Thymus (tissue), 11 donors: ENCODE results near the gene MRM2. TPM values are rescaled to one million over a fixed set of nuclear protein-coding genes. Genes with fewer than 3 reads are reported as not detected.

Experiments used
- DNase-seq, 9 donors: peaks; one replicate each; pipeline ENCODE4 v3.0.0-alpha.2; 2013; ENCODE audit warnings: low spot score in 9 of 9, low read depth in 6 of 9, missing footprints in 1 of 9
- H3K27ac ChIP-seq, 2 donors: one replicate each; pipeline ENCODE4 v1.5.1; 2013; ENCODE audit warnings: control low read depth in 1 of 2, low read depth in 1 of 2, low read length in 1 of 2, mild to moderate bottlenecking in 1 of 2, moderate library complexity in 1 of 2
- H3K27me3 ChIP-seq, 2 donors: one replicate each; pipeline ENCODE4 v1.5.1; 2013; ENCODE audit warnings: low read length in 1 of 2; ENCODE audit not compliant: control insufficient read depth in 2 of 2, insufficient read depth in 1 of 2
- H3K36me3 ChIP-seq, 2 donors: one replicate each; pipeline ENCODE4 v1.5.1; 2013; ENCODE audit warnings: low read length in 1 of 2, mild to moderate bottlenecking in 1 of 2, moderate library complexity in 1 of 2; ENCODE audit not compliant: control insufficient read depth in 2 of 2, insufficient read depth in 2 of 2
- H3K4me1 ChIP-seq, 2 donors: one replicate each; pipeline ENCODE4 v1.5.1; 2013; ENCODE audit warnings: low read length in 2 of 2; ENCODE audit not compliant: control insufficient read depth in 2 of 2, insufficient read depth in 2 of 2
- H3K4me3 ChIP-seq, 2 donors: one replicate each; pipeline ENCODE4 v1.5.1; 2013; ENCODE audit warnings: low read length in 2 of 2, control low read depth in 1 of 2, mild to moderate bottlenecking in 1 of 2
- H3K9me3 ChIP-seq, 2 donors: one replicate each; pipeline ENCODE4 v1.5.1; 2013; ENCODE audit warnings: low read length in 1 of 2, mild to moderate bottlenecking in 1 of 2; ENCODE audit not compliant: control insufficient read depth in 2 of 2, insufficient read depth in 1 of 2
- WGBS: extraction: QIAGEN DNeasy Blood & Tissue Kit; methylation state at CpG from one replicate; pipeline ENCODE4 v1.1.7; 2013; 5-methylcytosine and 5-hydroxymethylcytosine counted together
- polyA plus RNA-seq: library from polyadenylated mRNA; stranded (reverse); fragments of 200-250 nt; gene quantifications from one replicate; pipeline ENCODE4 v1.2.3, GENCODE V29; 2013
- total RNA-seq: library from RNA; stranded (reverse); fragments of 120-200 nt; gene quantifications from one replicate; pipeline ENCODE4 v1.2.4, GENCODE V29; 2013
- donor health status: healthy.

MRM2 gene
- total and polyA plus RNA-seq, 2 donors = 24.6 to 28.2 TPM

- H3K27me3 ChIP-seq = no peaks in the 10 kb centered on the region
- H3K4me3 ChIP-seq = no peak overlapping the region
- no peak overlapping the region for H3K27ac ChIP-seq
- H3K9me3 ChIP-seq = peaks cover 0 to 6% of the 10 kb centered on the region in 2 donors
- H3K36me3 ChIP-seq = peaks cover 26 to 38% of the 10 kb centered on the region in 2 donors
- WGBS = 97% methylated on average over 10 of the region's 10 CpGs
- peaks cover 0 to 22% of the 10 kb centered on the region in 2 donors for H3K4me1 ChIP-seq
- no peak for DNase-seq
Observed at GRCh38 chr7:2201128-2201527, 40.9 kb downstream of the MRM2 start.

- DNase-seq = no peak
- Histone ChIP-seq H3K27me3 (no peaks in the 10 kb centered on the region), H3K4me1 (peaks cover 0 to 27% of the 10 kb centered on the region in 2 donors), H3K9me3 (peaks cover 1 to 10% of the 10 kb centered on the region in 2 donors), H3K36me3 (peaks cover 31 to 44% of the 10 kb centered on the region in 2 donors), H3K27ac (no peak overlapping the region), H3K4me3 (no peak overlapping the region)
- 97% methylated on average over 18 of the region's 18 CpGs for WGBS
Observed at GRCh38 chr7:2200584-2200980, 41.4 kb downstream of the MRM2 start.

- 96% methylated on average over 25 of the region's 25 CpGs for WGBS
- H3K36me3 ChIP-seq = peaks cover 36 to 47% of the 10 kb centered on the region in 2 donors
- H3K27ac ChIP-seq = no peak overlapping the region
- no peak for DNase-seq
- H3K4me3 ChIP-seq = no peak overlapping the region
- H3K9me3 ChIP-seq = peaks cover 1 to 14% of the 10 kb centered on the region in 2 donors
- H3K4me1 ChIP-seq = peaks cover 0 to 29% of the 10 kb centered on the region in 2 donors
- no peaks in the 10 kb centered on the region for H3K27me3 ChIP-seq
Observed at GRCh38 chr7:2199956-2200583, 41.9 kb downstream of the MRM2 start.

GRCh38 chr7:2199528-2199927, 42.5 kb downstream of the MRM2 start:
- 98% methylated on average over 16 of the region's 16 CpGs for WGBS
- DNase-seq = no peak
- H3K27ac ChIP-seq = no peak overlapping the region
- no peaks in the 10 kb centered on the region for H3K27me3 ChIP-seq
- no peak overlapping the region for H3K4me3 ChIP-seq
- H3K9me3 ChIP-seq = peaks cover 1 to 17% of the 10 kb centered on the region in 2 donors
- peaks cover 0 to 29% of the 10 kb centered on the region in 2 donors for H3K4me1 ChIP-seq
- H3K36me3 ChIP-seq = peaks cover 36 to 44% of the 10 kb centered on the region in 2 donors

- DNase-seq = no peak
- Histone ChIP-seq H3K4me1 (peaks cover 0 to 31% of the 10 kb centered on the region in 2 donors), H3K36me3 (peaks cover 36 to 41% of the 10 kb centered on the region in 2 donors), H3K27ac (no peak overlapping the region), H3K27me3 (no peaks in the 10 kb centered on the region), H3K9me3 (peaks cover 1 to 17% of the 10 kb centered on the region in 2 donors), H3K4me3 (no peak overlapping the region)
- 96% methylated on average over 10 of the region's 10 CpGs for WGBS
Observed at GRCh38 chr7:2198760-2199159, 43.2 kb downstream of the MRM2 start.

GRCh38 chr7:2198206-2198605, 43.8 kb downstream of the MRM2 start:
- Histone ChIP-seq H3K9me3 (peaks cover 1 to 17% of the 10 kb centered on the region in 2 donors), H3K27ac (no peak overlapping the region), H3K27me3 (no peaks in the 10 kb centered on the region), H3K4me3 (no peak overlapping the region), H3K4me1 (peaks cover 0 to 30% of the 10 kb centered on the region in 2 donors), H3K36me3 (peaks cover 41 to 46% of the 10 kb centered on the region in 2 donors)
- no peak for DNase-seq
- 96% methylated on average over 15 of the region's 15 CpGs for WGBS

GRCh38 chr7:2197436-2198155, 44.4 kb downstream of the MRM2 start:
- Histone ChIP-seq H3K27me3 (no peaks in the 10 kb centered on the region), H3K27ac (no peak overlapping the region), H3K36me3 (peaks cover 42 to 50% of the 10 kb centered on the region in 2 donors), H3K4me3 (no peak overlapping the region), H3K9me3 (peaks cover 1 to 17% of the 10 kb centered on the region in 2 donors), H3K4me1 (peaks cover 0 to 25% of the 10 kb centered on the region in 2 donors)
- 97% methylated on average over 21 of the region's 21 CpGs for WGBS
- no peak for DNase-seq

GRCh38 chr7:2196381-2197378, 45.3 kb downstream of the MRM2 start:
- Histone ChIP-seq H3K4me3 (no peak overlapping the region), H3K9me3 (peaks cover 1 to 17% of the 10 kb centered on the region in 2 donors), H3K36me3 (peaks cover 38 to 43% of the 10 kb centered on the region in 2 donors), H3K27me3 (no peaks in the 10 kb centered on the region), H3K27ac (no peak overlapping the region), H3K4me1 (peaks cover 0 to 23% of the 10 kb centered on the region in 2 donors)
- 94% methylated on average over 32 of the region's 32 CpGs for WGBS
- DNase-seq = peak in 1 of 9 donors; percentile 17
